HEK293T (cell line): ENCODE results near the gene ARRDC1.

Experiments
- ARNT ChIP-seq: fragments of 450-650 bp; IDR thresholded peaks from 2 replicates; pipeline ENCODE4 v1.6.1; 2017; ENCODE audit warnings: mild to moderate bottlenecking
- BHLHE40 ChIP-seq: fragments of 450-650 bp; IDR thresholded peaks from 2 replicates; pipeline ENCODE4 v1.6.1; 2016; ENCODE audit warnings: mild to moderate bottlenecking, moderate library complexity, borderline replicate concordance
- CTBP1 ChIP-seq: fragments of 450-650 bp; IDR thresholded peaks from 2 replicates; pipeline ENCODE4 v1.6.1; 2016; ENCODE audit warnings: borderline replicate concordance
- FOXM1 ChIP-seq: fragments of 450-650 bp; IDR thresholded peaks from 2 replicates; pipeline ENCODE4 v1.6.1; 2017; ENCODE audit warnings: mild to moderate bottlenecking, borderline replicate concordance
- LEF1 ChIP-seq: fragments of 450-650 bp; IDR thresholded peaks from 2 replicates; pipeline ENCODE4 v1.6.1; 2017; ENCODE audit warnings: mild to moderate bottlenecking, borderline replicate concordance
- SP1 ChIP-seq: fragments of 450-650 bp; IDR thresholded peaks from 2 replicates; pipeline ENCODE4 v1.6.1; 2017
- SUZ12 ChIP-seq: fragments of 450-650 bp; IDR thresholded peaks from 2 replicates; pipeline ENCODE4 v1.6.1; 2016; ENCODE audit warnings: mild to moderate bottlenecking
- TARDBP ChIP-seq: fragments of 450-650 bp; IDR thresholded peaks from 2 replicates; pipeline ENCODE4 v1.6.1; 2016
- ZNF384 ChIP-seq: fragments of 450-650 bp; IDR thresholded peaks from 2 replicates; pipeline ENCODE4 v1.6.1; 2016
- TF ChIP-seq, protein P1 (sequence below): fragments of 450-650 bp; IDR thresholded peaks from 2 replicates; pipeline ENCODE4 v1.6.1; 2016

GRCh38 chr9:137630679-137631078 lies 25.2 kb downstream of the ARRDC1 start:
- TF ChIP-seq ZNF384 (no peak), SUZ12 (no peak), FOXM1 (no peak), LEF1 (no peak), ARNT (no peak), BHLHE40 (no peak), CTBP1 (no peak), TARDBP (no peak), SP1 (no peak)
- TF ChIP-seq, protein P1, sequence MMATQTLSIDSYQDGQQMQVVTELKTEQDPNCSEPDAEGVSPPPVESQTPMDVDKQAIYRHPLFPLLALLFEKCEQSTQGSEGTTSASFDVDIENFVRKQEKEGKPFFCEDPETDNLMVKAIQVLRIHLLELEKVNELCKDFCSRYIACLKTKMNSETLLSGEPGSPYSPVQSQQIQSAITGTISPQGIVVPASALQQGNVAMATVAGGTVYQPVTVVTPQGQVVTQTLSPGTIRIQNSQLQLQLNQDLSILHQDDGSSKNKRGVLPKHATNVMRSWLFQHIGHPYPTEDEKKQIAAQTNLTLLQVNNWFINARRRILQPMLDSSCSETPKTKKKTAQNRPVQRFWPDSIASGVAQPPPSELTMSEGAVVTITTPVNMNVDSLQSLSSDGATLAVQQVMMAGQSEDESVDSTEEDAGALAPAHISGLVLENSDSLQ, result no peak
